Hepatocyte (in vitro differentiated cells): ENCODE data around the gene NPC1. TPM values are rescaled to one million over a fixed set of nuclear protein-coding genes. Genes with fewer than 3 reads are reported as not detected.

Source experiments
- DNase-seq: peaks from one replicate; pipeline ENCODE4 v3.0.0-alpha.2; 2016; ENCODE audit warnings: low spot score
- H2AFZ ChIP-seq: fragments of 200-600 bp; sonication (generic); 2 replicates; pipeline ENCODE4 v1.6.0; 2016; ENCODE audit warnings: antibody characterized with exemption, mild to moderate bottlenecking
- H3K27ac ChIP-seq: fragments of 200-600 bp; sonication (generic); 2 replicates; pipeline ENCODE4 v1.5.1; 2016; ENCODE audit warnings: mild to moderate bottlenecking
- H3K27me3 ChIP-seq: fragments of 200-600 bp; sonication (generic); 2 replicates; pipeline ENCODE4 v1.6.1; 2016
- H3K36me3 ChIP-seq: fragments of 200-600 bp; sonication (generic); replicated peaks from 2 replicates; pipeline ENCODE4 v1.5.1; 2016; ENCODE audit warnings: low read depth; ENCODE audit not compliant: insufficient read depth
- H3K4me1 ChIP-seq: fragments of 200-600 bp; sonication (generic); 2 replicates; pipeline ENCODE4 v1.5.1; 2016; ENCODE audit warnings: mild to moderate bottlenecking, moderate library complexity; ENCODE audit not compliant: insufficient read depth
- H3K4me2 ChIP-seq: fragments of 200-600 bp; sonication (generic); 2 replicates; pipeline ENCODE4 v1.6.0; 2016
- H3K4me3 ChIP-seq: fragments of 200-600 bp; sonication (generic); 2 replicates; pipeline ENCODE4 v1.5.1; 2016; ENCODE audit warnings: mild to moderate bottlenecking
- H3K79me2 ChIP-seq: fragments of 200-600 bp; sonication (generic); 2 replicates; pipeline ENCODE4 v1.6.0; 2017; ENCODE audit warnings: mild to moderate bottlenecking
- H3K9me2 ChIP-seq: fragments of 200-600 bp; sonication (generic); replicated peaks from 2 replicates; pipeline ENCODE4 v1.6.0; 2017; ENCODE audit warnings: mild to moderate bottlenecking; ENCODE audit not compliant: insufficient read depth
- H3K9me3 ChIP-seq: fragments of 200-600 bp; sonication (generic); 2 replicates; pipeline ENCODE4 v1.5.1; 2016; ENCODE audit warnings: low read depth, mild to moderate bottlenecking
- H4K20me1 ChIP-seq: fragments of 200-600 bp; sonication (generic); 2 replicates; pipeline ENCODE4 v1.6.0; 2016; ENCODE audit warnings: mild to moderate bottlenecking; ENCODE audit not compliant: insufficient read depth, poor library complexity, severe bottlenecking
- CTCF ChIP-seq: fragments of 200-600 bp; sonication (generic); IDR thresholded peaks from 2 replicates; pipeline ENCODE4 v1.5.1; 2016; ENCODE audit warnings: antibody characterized with exemption, mild to moderate bottlenecking; ENCODE audit not compliant: poor library complexity
- EZH2 ChIP-seq: fragments of 200-600 bp; sonication (generic); IDR thresholded peaks from 2 replicates; pipeline ENCODE4 v1.6.1; 2016; ENCODE audit warnings: antibody characterized with exemption, mild to moderate bottlenecking, borderline replicate concordance
- EZH2phosphoT487 ChIP-seq: fragments of 200-600 bp; sonication (generic); IDR thresholded peaks from one replicate; pipeline ENCODE4 v1.6.1; 2018; ENCODE audit warnings: antibody characterized with exemption, mild to moderate bottlenecking, low read depth, moderate library complexity; ENCODE audit not compliant: unreplicated experiment, severe bottlenecking
- WGBS: methylation state at CpG from one replicate; pipeline ENCODE4 v1.1.6; 2016; ENCODE audit warnings: low lambda C conversion rate; ENCODE audit errors: missing lambda C conversion rate; 5-methylcytosine and 5-hydroxymethylcytosine counted together
- polyA plus RNA-seq: library from polyadenylated mRNA; unstranded; fragments of >200 nt; fragmentation: Nextera tagmentation; extraction: Ambion mirVana; gene quantifications from 2 replicates; pipeline ENCODE4 v1.2.1, GENCODE V29; 2016
- total RNA-seq: library from RNA; depleted of rRNA; stranded (reverse); fragments of >200 nt; gene quantifications from 2 replicates; pipeline ENCODE4 v1.2.3, GENCODE V29; 2014

Gene NPC1
- total and polyA plus RNA-seq, 2 experiments from 2014 or later = 54.0 to 77.2 TPM

- H3K79me2 ChIP-seq = peaks cover 52% of the 10 kb centered on the region
- no peaks in the 10 kb centered on the region for H3K36me3 ChIP-seq
- peaks cover 3% of the 10 kb centered on the region for H4K20me1 ChIP-seq
- WGBS = 83% methylated on average over 4 of the region's 4 CpGs
- H3K27me3 ChIP-seq = no peaks in the 10 kb centered on the region
- no peaks in the 10 kb centered on the region for H3K9me3 ChIP-seq
- peaks cover 49% of the 10 kb centered on the region for H3K4me1 ChIP-seq
- no peak for TF ChIP-seq EZH2
- TF ChIP-seq EZH2phosphoT487 = no peak
- TF ChIP-seq CTCF = no peak
- no peaks in the 10 kb centered on the region for H3K9me2 ChIP-seq
- H3K4me2 ChIP-seq = peak overlapping the region; percentile 6
- H3K4me3 ChIP-seq = no peak overlapping the region
- H3K27ac ChIP-seq = peak overlapping the region; percentile 64
- no peak for DNase-seq
- H2AFZ ChIP-seq = no peak overlapping the region
These were observed 13.3 kb downstream of the NPC1 start for GRCh38 chr18:23573020-23573419.

GRCh38 chr18:23572570-23572969 is 13.7 kb downstream of the NPC1 start:
- peaks cover 51% of the 10 kb centered on the region for H3K79me2 ChIP-seq
- peaks cover under 1% of the 10 kb centered on the region for H3K36me3 ChIP-seq
- H3K4me3 ChIP-seq = no peak overlapping the region
- peaks cover 3% of the 10 kb centered on the region for H4K20me1 ChIP-seq
- H3K4me2 ChIP-seq = no peak overlapping the region
- no peaks in the 10 kb centered on the region for H3K27me3 ChIP-seq
- DNase-seq = no peak
- WGBS = 83% methylated on average over 5 of the region's 5 CpGs
- TF ChIP-seq EZH2 (no peak), EZH2phosphoT487 (no peak), CTCF (no peak)
- no peaks in the 10 kb centered on the region for H3K9me2 ChIP-seq
- no peak overlapping the region for H2AFZ ChIP-seq
- H3K4me1 ChIP-seq = peaks cover 49% of the 10 kb centered on the region
- H3K9me3 ChIP-seq = no peaks in the 10 kb centered on the region
- peak overlapping the region; percentile 1 for H3K27ac ChIP-seq

GRCh38 chr18:23572012-23572411 is 14.3 kb downstream of the NPC1 start:
- Histone ChIP-seq H3K4me1 (peaks cover 49% of the 10 kb centered on the region), H3K27me3 (no peaks in the 10 kb centered on the region), H2AFZ (no peak overlapping the region), H3K27ac (no peak overlapping the region), H3K79me2 (peaks cover 50% of the 10 kb centered on the region), H3K4me3 (no peak overlapping the region), H3K9me2 (no peaks in the 10 kb centered on the region), H3K4me2 (no peak overlapping the region), H3K9me3 (no peaks in the 10 kb centered on the region), H4K20me1 (peaks cover 3% of the 10 kb centered on the region), H3K36me3 (peaks cover 6% of the 10 kb centered on the region)
- no peak for DNase-seq
- TF ChIP-seq EZH2phosphoT487 (no peak), EZH2 (no peak), CTCF (no peak)
- 45% methylated on average over 2 of the region's 2 CpGs for WGBS

GRCh38 chr18:23570912-23571504 is 15.3 kb downstream of the NPC1 start:
- no peaks in the 10 kb centered on the region for H3K9me2 ChIP-seq
- no peak overlapping the region for H2AFZ ChIP-seq
- H3K4me2 ChIP-seq = no peak overlapping the region
- no peak for DNase-seq
- 86% methylated on average over 3 of the region's 3 CpGs for WGBS
- peaks cover 3% of the 10 kb centered on the region for H4K20me1 ChIP-seq
- H3K79me2 ChIP-seq = peaks cover 46% of the 10 kb centered on the region
- no peaks in the 10 kb centered on the region for H3K27me3 ChIP-seq
- H3K27ac ChIP-seq = peak overlapping the region; percentile 36
- H3K9me3 ChIP-seq = no peaks in the 10 kb centered on the region
- H3K4me3 ChIP-seq = no peak overlapping the region
- peaks cover 6% of the 10 kb centered on the region for H3K36me3 ChIP-seq
- TF ChIP-seq EZH2phosphoT487 (no peak), EZH2 (no peak), CTCF (no peak)
- H3K4me1 ChIP-seq = peaks cover 49% of the 10 kb centered on the region
